Upper lobe of left lung (tissue), 6 donors: Measurements from ENCODE around the gene CAMK4. TPM values are rescaled to one million over a fixed set of nuclear protein-coding genes. Genes with fewer than 3 reads are reported as not detected.
A peak's percentile ranks its signal among the peaks of the same experiment; 100 is the strongest.

Experiments used
- ATAC-seq, 2 donors: fragments of 200-7000 bp; cut with Tn5 transposase; one replicate each; pipeline ENCODE4 v1.9.1; 2022; ENCODE audit warnings: mild to moderate bottlenecking in 2 of 2, moderate library complexity in 2 of 2; ENCODE audit not compliant: low FRiP score in 2 of 2
- DNase-seq, 2 donors: peaks; one replicate each; pipeline ENCODE4 v3.0.0-alpha.2; 2019 to 2020
- H3K27ac ChIP-seq, 4 donors: fragments of 200-600 bp; sonication (generic); one replicate each; pipeline ENCODE4 v1.5.1; 2016 to 2019
- H3K27me3 ChIP-seq, 4 donors: fragments of 200-600 bp; sonication (generic); one replicate each; pipeline ENCODE4 v1.5.1; 2017 to 2019
- H3K36me3 ChIP-seq, 4 donors: fragments of 200-600 bp; sonication (generic); one replicate each; pipeline ENCODE4 v1.5.1; 2016 to 2019
- H3K4me1 ChIP-seq, 4 donors: fragments of 200-600 bp; sonication (generic); one replicate each; pipeline ENCODE4 v1.5.1; 2018 to 2019
- H3K4me3 ChIP-seq, 4 donors: fragments of 200-600 bp; sonication (generic); one replicate each; pipeline ENCODE4 v1.5.1; 2017 to 2019; ENCODE audit warnings: mild to moderate bottlenecking in 2 of 4, moderate library complexity in 1 of 4
- H3K9me3 ChIP-seq, 4 donors: fragments of 200-600 bp; sonication (generic); one replicate each; pipeline ENCODE4 v1.5.1; 2018 to 2019
- EP300 ChIP-seq, 4 donors: sonication (generic); formaldehyde crosslinking; IDR thresholded peaks; one replicate each; pipeline ENCODE4 v1.5.1; 2017; ENCODE audit warnings: antibody characterized with exemption in 4 of 4, control low read depth in 2 of 4
- POLR2A ChIP-seq, 4 donors: fragments of 450-650 bp; IDR thresholded peaks; one replicate each; pipeline ENCODE4 v1.5.1; 2016 to 2017; ENCODE audit warnings: antibody characterized with exemption in 4 of 4, mild to moderate bottlenecking in 2 of 4
- POLR2AphosphoS5 ChIP-seq, 2 donors: sonication (generic); formaldehyde crosslinking; IDR thresholded peaks; one replicate each; pipeline ENCODE4 v1.5.1; 2017; ENCODE audit warnings: antibody characterized with exemption in 2 of 2
- WGBS, 2 donors: methylation state at CpG; one replicate each; pipeline ENCODE4 v1.1.5; 2017 to 2018; 5-methylcytosine and 5-hydroxymethylcytosine counted together
- total RNA-seq, 6 donors: library from RNA; depleted of rRNA in 4 of 6; stranded (reverse); fragments of >200 nt in 4 of 6; gene quantifications; one replicate each; pipeline versions ENCODE4 v1.1.0 to v1.2.1, GENCODE V29; 2016 to 2021
- TF ChIP-seq, protein P1 (sequence below), 6 experiments: fragments of 450-650 bp in 4 of 6; fragments of 200-600 bp in 2 of 6; sonication (generic) in 2 of 6; IDR thresholded peaks; one replicate each; pipeline ENCODE4 v1.5.1; 2016 to 2019; ENCODE audit warnings: antibody characterized with exemption in 6 of 6
- donor health status: DM: no; HTN: no; CAD: no; lungs with moderate emphysema.
- donor health status: DM: no; HTN: yes; CAD: no; lungs with severe emphysema.

CAMK4 gene
- total RNA-seq, 6 donors from 2014 or later, result 1.8 to 36.7 (median 2.2) TPM

- WGBS, 2 donors, result 80 to 91% methylated on average over 1 of the region's 1 CpG
- TF ChIP-seq EP300 (IDR thresholded peaks at IDR 0.05), result no peak
- TF ChIP-seq, protein P1, sequence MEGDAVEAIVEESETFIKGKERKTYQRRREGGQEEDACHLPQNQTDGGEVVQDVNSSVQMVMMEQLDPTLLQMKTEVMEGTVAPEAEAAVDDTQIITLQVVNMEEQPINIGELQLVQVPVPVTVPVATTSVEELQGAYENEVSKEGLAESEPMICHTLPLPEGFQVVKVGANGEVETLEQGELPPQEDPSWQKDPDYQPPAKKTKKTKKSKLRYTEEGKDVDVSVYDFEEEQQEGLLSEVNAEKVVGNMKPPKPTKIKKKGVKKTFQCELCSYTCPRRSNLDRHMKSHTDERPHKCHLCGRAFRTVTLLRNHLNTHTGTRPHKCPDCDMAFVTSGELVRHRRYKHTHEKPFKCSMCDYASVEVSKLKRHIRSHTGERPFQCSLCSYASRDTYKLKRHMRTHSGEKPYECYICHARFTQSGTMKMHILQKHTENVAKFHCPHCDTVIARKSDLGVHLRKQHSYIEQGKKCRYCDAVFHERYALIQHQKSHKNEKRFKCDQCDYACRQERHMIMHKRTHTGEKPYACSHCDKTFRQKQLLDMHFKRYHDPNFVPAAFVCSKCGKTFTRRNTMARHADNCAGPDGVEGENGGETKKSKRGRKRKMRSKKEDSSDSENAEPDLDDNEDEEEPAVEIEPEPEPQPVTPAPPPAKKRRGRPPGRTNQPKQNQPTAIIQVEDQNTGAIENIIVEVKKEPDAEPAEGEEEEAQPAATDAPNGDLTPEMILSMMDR (IDR thresholded peaks at IDR 0.05), result no peak
- no peak for TF ChIP-seq POLR2AphosphoS5 (IDR thresholded peaks at IDR 0.05)
- TF ChIP-seq POLR2A (IDR thresholded peaks at IDR 0.05), result no peak
- Histone ChIP-seq H3K9me3 (no peaks in the 10 kb centered on the region), H3K4me3 (no peak overlapping the region), H3K4me1 (no peaks in the 10 kb centered on the region), H3K27ac (no peak overlapping the region), H3K27me3 (no peaks in the 10 kb centered on the region), H3K36me3 (no peaks in the 10 kb centered on the region)
- ATAC-seq (no peak), DNase-seq (no peak)
Measured at GRCh38 chr5:111246459-111246858, 22.3 kb downstream of the CAMK4 start.

GRCh38 chr5:111248571-111248970, 24.4 kb downstream of the CAMK4 start:
- Histone ChIP-seq H3K36me3 (no peaks in the 10 kb centered on the region), H3K27ac (no peak overlapping the region), H3K27me3 (no peaks in the 10 kb centered on the region), H3K4me3 (no peak overlapping the region), H3K9me3 (no peaks in the 10 kb centered on the region), H3K4me1 (no peaks in the 10 kb centered on the region)
- WGBS, 2 donors, result 84 to 88% methylated on average over 3 of the region's 3 CpGs
- no peak for DNase-seq
- no peak for ATAC-seq
- TF ChIP-seq POLR2AphosphoS5 (IDR thresholded peaks at IDR 0.05), result no peak
- TF ChIP-seq, protein P1 (IDR thresholded peaks at IDR 0.05), result no peak
- no peak for TF ChIP-seq POLR2A (IDR thresholded peaks at IDR 0.05)
- TF ChIP-seq EP300 (IDR thresholded peaks at IDR 0.05), result no peak

DNA sequence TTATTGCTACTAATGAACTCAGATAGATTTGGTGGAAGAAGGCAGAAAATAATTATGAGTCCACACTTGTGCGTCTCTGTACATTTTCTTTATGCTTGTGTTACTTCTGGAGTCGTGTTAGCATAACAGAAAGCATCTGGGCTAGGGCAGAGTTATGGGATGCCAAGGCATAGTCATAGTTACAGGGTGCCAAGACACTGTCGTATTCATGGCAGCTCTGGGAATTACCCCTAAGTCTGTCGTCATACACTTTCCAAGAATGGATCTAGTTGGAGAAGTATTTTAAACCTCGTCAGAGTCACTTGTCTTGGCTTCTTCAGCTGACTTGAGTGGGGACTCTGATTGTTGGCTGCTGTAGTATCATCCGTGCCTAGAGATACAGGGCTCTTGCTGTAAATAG, 27.7 kb downstream of the CAMK4 start:
- no peak overlapping the region for H3K27ac ChIP-seq
- WGBS, 2 donors, result 81 to 89% methylated on average over 6 of the region's 6 CpGs
- no peaks in the 10 kb centered on the region for H3K27me3 ChIP-seq
- no peak overlapping the region for H3K4me3 ChIP-seq
- no peaks in the 10 kb centered on the region for H3K9me3 ChIP-seq
- no peak for ATAC-seq
- H3K36me3 ChIP-seq, result no peaks in the 10 kb centered on the region
- TF ChIP-seq, protein P1 (IDR thresholded peaks at IDR 0.05), result no peak
- TF ChIP-seq POLR2AphosphoS5 (IDR thresholded peaks at IDR 0.05) (no peak), EP300 (IDR thresholded peaks at IDR 0.05) (no peak), POLR2A (IDR thresholded peaks at IDR 0.05) (no peak)
- H3K4me1 ChIP-seq, result no peaks in the 10 kb centered on the region
- no peak for DNase-seq

DNA sequence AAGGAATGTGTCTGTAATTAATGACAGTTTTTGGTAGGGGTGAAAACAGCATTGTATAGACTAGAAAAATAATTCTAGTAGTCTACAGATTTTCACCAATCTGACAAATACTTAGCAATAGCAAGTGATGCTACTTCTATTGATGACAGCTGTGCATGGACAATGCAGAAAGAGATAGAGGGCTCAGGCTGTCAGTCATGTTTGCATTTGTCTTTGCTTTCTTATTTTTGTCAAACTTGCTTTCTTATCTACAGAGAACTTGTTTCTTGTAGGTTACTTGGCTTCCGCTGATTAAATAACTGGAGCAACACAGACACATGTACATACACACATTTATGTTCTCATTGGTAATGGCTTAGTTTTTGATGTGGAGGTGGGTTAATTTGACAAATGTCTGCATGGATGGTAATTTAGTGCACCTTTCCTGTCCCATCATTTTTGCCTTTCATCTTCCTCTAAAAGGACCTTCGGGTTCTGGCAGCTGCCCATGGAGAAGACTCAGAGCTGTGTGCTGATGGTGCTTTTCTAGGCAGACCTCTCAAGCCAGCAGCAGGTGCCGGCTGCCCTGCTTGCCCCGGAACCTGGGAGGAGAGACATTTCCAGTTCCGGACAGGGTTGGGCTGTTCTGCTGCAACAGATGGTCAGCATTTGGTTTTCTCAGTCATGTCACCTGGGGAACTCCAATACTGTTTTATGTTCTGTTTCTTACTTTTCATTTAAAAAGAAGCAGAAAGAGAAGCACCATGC, 28.8 kb downstream of the CAMK4 start:
- ATAC-seq (no peak), DNase-seq (peak in 1 of 2 donors; percentile 38)
- Histone ChIP-seq H3K9me3 (no peaks in the 10 kb centered on the region), H3K4me1 (no peaks in the 10 kb centered on the region), H3K4me3 (no peak overlapping the region), H3K36me3 (no peaks in the 10 kb centered on the region), H3K27ac (no peak overlapping the region), H3K27me3 (no peaks in the 10 kb centered on the region)
- TF ChIP-seq POLR2A (IDR thresholded peaks at IDR 0.05) (no peak), EP300 (IDR thresholded peaks at IDR 0.05) (no peak), POLR2AphosphoS5 (IDR thresholded peaks at IDR 0.05) (no peak)
- TF ChIP-seq, protein P1 (IDR thresholded peaks at IDR 0.05), result no peak
- 84 to 91% methylated on average over 5 of the region's 5 CpGs for WGBS, 2 donors

- ATAC-seq, result no peak
- no peaks in the 10 kb centered on the region for H3K36me3 ChIP-seq
- H3K27ac ChIP-seq, result no peak overlapping the region
- no peaks in the 10 kb centered on the region for H3K4me1 ChIP-seq
- H3K4me3 ChIP-seq, result no peak overlapping the region
- H3K27me3 ChIP-seq, result no peaks in the 10 kb centered on the region
- no peaks in the 10 kb centered on the region for H3K9me3 ChIP-seq
- DNase-seq, result no peak
- no peak for TF ChIP-seq EP300 (IDR thresholded peaks at IDR 0.05)
- TF ChIP-seq POLR2AphosphoS5 (IDR thresholded peaks at IDR 0.05), result no peak
- TF ChIP-seq POLR2A (IDR thresholded peaks at IDR 0.05), result no peak
- TF ChIP-seq, protein P1 (IDR thresholded peaks at IDR 0.05), result no peak
- 78% methylated on average over 3 of the region's 3 CpGs for WGBS, 2 donors
Measured at GRCh38 chr5:111254613-111255012, 30.4 kb downstream of the CAMK4 start.
